B cell (primary cell): ENCODE measurements around the gene ST8SIA6. TPM values are rescaled to one million over a fixed set of nuclear protein-coding genes. Genes with fewer than 3 reads are reported as not detected.

Source experiments
- ATAC-seq: fragments of 200-7000 bp; cut with Tn5 transposase; one replicate; pipeline ENCODE4 v1.10.0; 2021; ENCODE audit warnings: low read depth, mild to moderate bottlenecking, moderate number of reproducible peaks, moderate library complexity
- CTCF ChIA-PET: fragments of 350-600 bp; sonication (Branson Sonifier 250); formaldehyde crosslinking; loops from one replicate; lab custom pipeline; 2021; ENCODE audit warnings: antibody characterized with exemption, inconsistent platforms; lab: Charles Lee
- POLR2A ChIA-PET: fragments of 350-600 bp; sonication (Branson Sonifier 250); formaldehyde crosslinking; loops from one replicate; lab custom pipeline; 2021; ENCODE audit warnings: antibody characterized with exemption; lab: Charles Lee
- DNase-seq: peaks from one replicate; pipeline ENCODE4 v3.0.0; 2013
- H2AFZ ChIP-seq: 2 replicates; pipeline ENCODE4 v1.6.1; 2012; ENCODE audit warnings: mild to moderate bottlenecking, low read depth, low read length; ENCODE audit not compliant: insufficient read depth, poor library complexity, severe bottlenecking
- H3K27ac ChIP-seq, 2 donors: 1 replicate in 1 of 2; 2 replicates in 1 of 2; pipeline ENCODE4 v1.5.1; 2012 to 2013; ENCODE audit warnings: low read length in 2 of 2, mild to moderate bottlenecking in 2 of 2, moderate library complexity in 1 of 2
- H3K27me3 ChIP-seq, 4 experiments: fragments of 200-600 bp in 1 of 4; sonication (generic) in 1 of 4; replicated peaks in 1 of 4; 1 replicate in 2 of 4; 2 replicates in 2 of 4; pipeline versions ENCODE4 v1.6.1 to v1.7.0; 2013 to 2016; ENCODE audit warnings: low read length in 3 of 4, mild to moderate bottlenecking in 2 of 4, mixed read lengths in 1 of 4, moderate library complexity in 1 of 4; ENCODE audit not compliant: insufficient read depth in 4 of 4, control insufficient read depth in 3 of 4; ENCODE audit errors: control extremely low read depth in 1 of 4
- H3K36me3 ChIP-seq, 2 experiments: replicated peaks in 1 of 2; 1 replicate in 1 of 2; 2 replicates in 1 of 2; pipeline versions ENCODE4 v1.6.1 to v1.7.1; 2013; ENCODE audit warnings: low read length in 1 of 2; ENCODE audit not compliant: insufficient read depth in 2 of 2, control insufficient read depth in 1 of 2; ENCODE audit errors: control extremely low read depth in 1 of 2, extremely low read depth in 1 of 2
- H3K4me1 ChIP-seq, 2 donors: fragments of 200-600 bp in 1 of 2; sonication (generic) in 1 of 2; 1 replicate in 1 of 2; 2 replicates in 1 of 2; pipeline versions ENCODE4 v1.5.1 to v1.6.1; 2013 to 2017; ENCODE audit warnings: low read length in 2 of 2; ENCODE audit not compliant: control insufficient read depth in 2 of 2, insufficient read depth in 2 of 2
- H3K4me2 ChIP-seq: replicated peaks from 2 replicates; pipeline ENCODE3; 2012; ENCODE audit warnings: mild to moderate bottlenecking, low read depth, low read length; ENCODE audit not compliant: poor library complexity, severe bottlenecking
- H3K4me3 ChIP-seq, 5 experiments: fragments of 200-600 bp in 1 of 5; sonication (generic) in 1 of 5; 1 replicate in 3 of 5; 2 replicates in 2 of 5; pipeline versions ENCODE4 v1.5.1 to v1.7.0; 2011 to 2016; ENCODE audit warnings: low read length in 4 of 5, mild to moderate bottlenecking in 4 of 5, low read depth in 2 of 5, control low read depth in 1 of 5, moderate library complexity in 1 of 5; ENCODE audit not compliant: insufficient read depth in 1 of 5; ENCODE audit errors: control extremely low read depth in 1 of 5, extremely low read depth in 1 of 5
- H3K79me2 ChIP-seq: fragments of 200-600 bp; sonication (generic); one replicate; pipeline ENCODE4 v1.6.0; 2016; ENCODE audit warnings: low read length; ENCODE audit not compliant: control insufficient read depth, insufficient read depth
- H3K9ac ChIP-seq: fragments of 200-600 bp; sonication (generic); 2 replicates; pipeline ENCODE4 v1.6.1; 2017; ENCODE audit warnings: mild to moderate bottlenecking, low read length, moderate library complexity
- H3K9me3 ChIP-seq, 3 donors: one replicate each; pipeline versions ENCODE4 v1.6.1 to v1.7.1; 2013; ENCODE audit warnings: low read length in 2 of 3; ENCODE audit not compliant: control insufficient read depth in 2 of 3, insufficient read depth in 1 of 3; ENCODE audit errors: control extremely low read depth in 1 of 3
- H4K20me1 ChIP-seq: 2 replicates; pipeline ENCODE4 v1.6.0; 2012; ENCODE audit warnings: mild to moderate bottlenecking, low read length; ENCODE audit not compliant: insufficient read depth, control insufficient read depth, poor library complexity, severe bottlenecking
- H3K27ac Mint-ChIP-seq: one replicate; pipeline ENCODE4 v1.8.0; 2021; ENCODE audit warnings: mixed read lengths
- H3K27me3 Mint-ChIP-seq: one replicate; pipeline ENCODE4 v1.8.0; 2021; ENCODE audit warnings: mixed read lengths
- H3K4me1 Mint-ChIP-seq: one replicate; pipeline ENCODE4 v1.8.0; 2021; ENCODE audit warnings: mixed read lengths
- H3K4me3 Mint-ChIP-seq: one replicate; pipeline ENCODE4 v1.8.0; 2021; ENCODE audit warnings: mixed read lengths
- H3K9me3 Mint-ChIP-seq: one replicate; pipeline ENCODE4 v1.8.0; 2022; ENCODE audit warnings: mixed read lengths; ENCODE audit not compliant: insufficient read depth
- CTCF ChIP-seq: fragments of 200-600 bp; IDR thresholded peaks from one replicate; pipeline ENCODE4 v1.8.0; 2022; ENCODE audit warnings: antibody characterized with exemption, mild to moderate bottlenecking
- EZH2 ChIP-seq: IDR thresholded peaks from 2 replicates; pipeline ENCODE4 v1.6.1; 2012; ENCODE audit warnings: borderline replicate concordance, low read depth, mild to moderate bottlenecking, moderate library complexity, low read length; ENCODE audit not compliant: insufficient read depth, poor library complexity, severe bottlenecking
- WGBS: methylation state at CpG from one replicate; pipeline ENCODE4 v1.1.5; 2013; ENCODE audit warnings: missing lambda C conversion rate; ENCODE audit not compliant: insufficient coverage; 5-methylcytosine and 5-hydroxymethylcytosine counted together
- intact Hi-C: fragments of 100-400 bp; cut with micrococcal nuclease; formaldehyde crosslinking; loops from one replicate; pipeline ENCODE4 v1.10.0; 2022
- polyA plus RNA-seq: library from polyadenylated mRNA; depleted of rRNA; stranded (reverse); fragments of >200 nt; gene quantifications from 2 replicates; pipeline ENCODE4 v1.2.3, GENCODE V29; 2012
- total RNA-seq, 2 donors: library from RNA; stranded (reverse); fragments of 120-200 nt in 1 of 2; gene quantifications; 1 replicate in 1 of 2; 2 replicates in 1 of 2; pipeline versions ENCODE4 v1.2.3 to v1.2.4, GENCODE V29; 2013 to 2022

ST8SIA6 gene
- total and polyA plus RNA-seq, 2 donors (not counting 1 experiment from before 2014, with no cell fraction given), result 0.04 TPM; not detected in 1

GRCh38 chr10:17278607-17279240 lies 175.7 kb downstream of the ST8SIA6 start:
- no peak overlapping the region for H3K4me3 Mint-ChIP-seq
- DNase-seq (no peak), ATAC-seq (no peak)
- Histone ChIP-seq H3K79me2 (no peaks in the 10 kb centered on the region), H4K20me1 (no peaks in the 10 kb centered on the region), H3K9ac (no peak overlapping the region), H3K27ac (no peak overlapping the region), H3K4me1 (no peaks in the 10 kb centered on the region), H3K27me3 (peaks cover 0 to 6% (median 3%) of the 10 kb centered on the region in 4 experiments), H3K9me3 (peaks cover 2 to 14% (median 12%) of the 10 kb centered on the region in 3 donors), H3K4me3 (no peak overlapping the region), H3K4me2 (no peak overlapping the region), H2AFZ (no peak overlapping the region), H3K36me3 (no peaks in the 10 kb centered on the region)
- H3K27me3 Mint-ChIP-seq, result peaks cover 3% of the 10 kb centered on the region
- peaks cover 10% of the 10 kb centered on the region for H3K9me3 Mint-ChIP-seq
- ChIA-PET POLR2A (no interaction called here), CTCF (interaction anchor here (2.1 kb wide), 1 partner anchor 10 kb away, joined by 5 read pairs; no protein-coding TSS in a partner anchor)
- WGBS, result 75% methylated on average over 3 of the region's 4 CpGs
- intact Hi-C loops, result no loop called here
- no peak for TF ChIP-seq CTCF
- no peak for TF ChIP-seq EZH2
- no peaks in the 10 kb centered on the region for H3K4me1 Mint-ChIP-seq
- no peak overlapping the region for H3K27ac Mint-ChIP-seq

GRCh38 chr10:17276756-17277424 lies 177.5 kb downstream of the ST8SIA6 start:
- DNase-seq (no peak), ATAC-seq (no peak)
- 54% methylated on average over 2 of the region's 9 CpGs for WGBS
- Mint-ChIP-seq H3K27me3 (peaks cover 3% of the 10 kb centered on the region), H3K4me1 (no peaks in the 10 kb centered on the region), H3K9me3 (peaks cover 4% of the 10 kb centered on the region), H3K27ac (no peak overlapping the region), H3K4me3 (no peak overlapping the region)
- ChIA-PET CTCF (interaction anchor here (0.6 to 2.1 kb wide), 2 partner anchors 8 to 461 kb away, joined by 3 to 5 read pairs; no protein-coding TSS in a partner anchor), POLR2A (no interaction called here)
- intact Hi-C loops, result no loop called here
- no peaks in the 10 kb centered on the region for H3K36me3 ChIP-seq
- H3K9me3 ChIP-seq, result peaks cover 0 to 4% (median 2%) of the 10 kb centered on the region in 3 donors
- H3K79me2 ChIP-seq, result no peaks in the 10 kb centered on the region
- peaks cover 0 to 6% (median 3%) of the 10 kb centered on the region in 4 experiments for H3K27me3 ChIP-seq
- no peak overlapping the region for H3K4me3 ChIP-seq
- no peak overlapping the region for H2AFZ ChIP-seq
- TF ChIP-seq EZH2, result no peak
- no peak for TF ChIP-seq CTCF
- H4K20me1 ChIP-seq, result no peaks in the 10 kb centered on the region
- H3K27ac ChIP-seq, result no peak overlapping the region
- H3K4me2 ChIP-seq, result no peak overlapping the region
- no peaks in the 10 kb centered on the region for H3K4me1 ChIP-seq
- no peak overlapping the region for H3K9ac ChIP-seq
